Endometrial microvascular endothelial cells (primary cell): ENCODE results near the gene RAD51D. TPM values are rescaled to one million over a fixed set of nuclear protein-coding genes. Genes with fewer than 3 reads are reported as not detected.
"Not testable (repeated sequence)": the region's sequence is repeated elsewhere in the genome, so short reads cannot be mapped to it uniquely, and the experiment has no call there.

Source experiments
- in situ Hi-C: cut with HindIII; loops from 2 replicates; pipeline ENCODE4 v1.10.0; 2017; ENCODE audit warnings: low sequenced_read_pairs, low pct_unique_long_range_greater_than_20kb; ENCODE audit errors: inconsistent ontology term
- total RNA-seq: library from RNA; depleted of rRNA; stranded (reverse); fragments of >200 nt; gene quantifications from one replicate; pipeline ENCODE4 v1.2.3, GENCODE V29; 2015; ENCODE audit errors: inconsistent ontology term

RAD51D gene
- total RNA-seq, 1 donor from 2014 or later: 13.0 TPM

GRCh38 chr17:35144840-35145239, 25.2 kb upstream of the RAD51D start:
- in situ Hi-C loops: no loop called here

- in situ Hi-C loops: no loop called here
Observed at GRCh38 chr17:35142467-35142796, 22.8 kb upstream of the RAD51D start.

GRCh38 chr17:35141681-35142466, 22.2 kb upstream of the RAD51D start, which contains the start of gene NLE1:
Gene NLE1 (minus strand): TSS chr17:35142303. CDS start chr17:35142275, 28 bp downstream.
- in situ Hi-C loops: no loop called here

GRCh38 chr17:35138218-35138617, 18.6 kb upstream of the RAD51D start:
- in situ Hi-C loops: loop anchor here (10.0 kb wide), 1 partner anchor 177 kb away; no protein-coding TSS in a partner anchor

GRCh38 chr17:35135322-35135721, 15.7 kb upstream of the RAD51D start:
- in situ Hi-C loops: loop anchor here (10.0 kb wide), 1 partner anchor 179 kb away; no protein-coding TSS in a partner anchor

GRCh38 chr17:35132816-35133550, 13.3 kb upstream of the RAD51D start:
- in situ Hi-C loops: loop anchor here (10.0 kb wide), 1 partner anchor 182 kb away; no protein-coding TSS in a partner anchor

- in situ Hi-C loops: loop anchor here (10.0 kb wide), 1 partner anchor 183 kb away; no protein-coding TSS in a partner anchor
Observed at GRCh38 chr17:35132099-35132498, 12.4 kb upstream of the RAD51D start.

GRCh38 chr17:35130392-35130791, 10.7 kb upstream of the RAD51D start:
- in situ Hi-C loops: loop anchor here (10.0 kb wide), 1 partner anchor 184 kb away; no protein-coding TSS in a partner anchor

GRCh38 chr17:35129973-35130351, 10.3 kb upstream of the RAD51D start:
- in situ Hi-C loops: loop anchor here (10.0 kb wide), 1 partner anchor 185 kb away; no protein-coding TSS in a partner anchor

- in situ Hi-C loops: no loop called here
Observed at GRCh38 chr17:35129154-35129972, 9.7 kb upstream of the RAD51D start.

GRCh38 chr17:35127751-35128514, 8.3 kb upstream of the RAD51D start:
- in situ Hi-C loops: no loop called here

GRCh38 chr17:35121315-35121714, 1.7 kb upstream of the RAD51D start, which contains the start of gene FNDC8:
Gene FNDC8 (plus strand): TSS chr17:35121615. CDS start chr17:35121694, 79 bp downstream.
- in situ Hi-C loops: no loop called here

GRCh38 chr17:35117984-35118383, 1.7 kb downstream of the RAD51D start:
- in situ Hi-C loops: no loop called here

- in situ Hi-C loops: no loop called here
Observed at GRCh38 chr17:35116845-35117244, 2.8 kb downstream of the RAD51D start.

- in situ Hi-C loops: not testable (repeated sequence)
Observed at GRCh38 chr17:35110791-35111190, 8.9 kb downstream of the RAD51D start.

GRCh38 chr17:35104844-35105450, 14.7 kb downstream of the RAD51D start:
- in situ Hi-C loops: no loop called here

GRCh38 chr17:35103271-35103670, 16.4 kb downstream of the RAD51D start:
- in situ Hi-C loops: no loop called here

- in situ Hi-C loops: no loop called here
Observed at GRCh38 chr17:35101725-35102124, 17.9 kb downstream of the RAD51D start.
